Panc1 (cell line): ENCODE results near the gene TMEM61.
"Not testable (repeated sequence)": the region's sequence is repeated elsewhere in the genome, so short reads cannot be mapped to it uniquely, and the experiment has no call there.

Experiments
- POLR2AphosphoS5 ChIP-seq: IDR thresholded peaks from 2 replicates; pipeline ENCODE4 v1.6.1; 2012; ENCODE audit warnings: mild to moderate bottlenecking, low read depth, low read length, moderate library complexity
- TF ChIP-seq, protein P1 (sequence below): fragments of 450-650 bp; IDR thresholded peaks from 2 replicates; pipeline ENCODE4 v1.5.1; 2017; ENCODE audit warnings: mild to moderate bottlenecking
- TF ChIP-seq, protein P2 (sequence below), 2 experiments: IDR thresholded peaks; 2 replicates each; pipeline ENCODE4 v1.6.1; 2011 to 2012; ENCODE audit warnings: low read depth in 2 of 2, control low read depth in 1 of 2, low read length in 1 of 2, mild to moderate bottlenecking in 1 of 2, moderate library complexity in 1 of 2; ENCODE audit not compliant: insufficient read depth in 1 of 2

DNA sequence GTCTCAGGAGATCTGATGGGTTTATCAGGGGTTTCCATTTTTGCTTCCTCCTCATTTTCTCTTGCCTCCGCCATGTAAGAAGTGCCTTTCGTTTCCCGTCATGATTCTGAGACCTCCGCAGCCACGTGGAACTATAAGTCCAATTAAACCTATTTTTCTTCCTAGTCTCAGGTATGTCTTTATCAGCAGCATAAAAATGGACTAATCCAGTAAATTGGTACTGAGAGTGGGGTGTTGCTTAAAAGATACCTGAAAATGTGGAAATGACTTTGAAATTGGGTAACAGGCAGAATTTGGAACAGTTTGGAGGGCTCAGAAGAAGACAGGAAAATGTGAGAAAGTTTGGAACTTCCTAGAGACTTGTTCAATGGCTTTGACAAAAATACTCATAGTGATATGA is 50.7 kb downstream of the TMEM61 start:
- TF ChIP-seq POLR2AphosphoS5: not testable (repeated sequence)
- TF ChIP-seq, protein P1, sequence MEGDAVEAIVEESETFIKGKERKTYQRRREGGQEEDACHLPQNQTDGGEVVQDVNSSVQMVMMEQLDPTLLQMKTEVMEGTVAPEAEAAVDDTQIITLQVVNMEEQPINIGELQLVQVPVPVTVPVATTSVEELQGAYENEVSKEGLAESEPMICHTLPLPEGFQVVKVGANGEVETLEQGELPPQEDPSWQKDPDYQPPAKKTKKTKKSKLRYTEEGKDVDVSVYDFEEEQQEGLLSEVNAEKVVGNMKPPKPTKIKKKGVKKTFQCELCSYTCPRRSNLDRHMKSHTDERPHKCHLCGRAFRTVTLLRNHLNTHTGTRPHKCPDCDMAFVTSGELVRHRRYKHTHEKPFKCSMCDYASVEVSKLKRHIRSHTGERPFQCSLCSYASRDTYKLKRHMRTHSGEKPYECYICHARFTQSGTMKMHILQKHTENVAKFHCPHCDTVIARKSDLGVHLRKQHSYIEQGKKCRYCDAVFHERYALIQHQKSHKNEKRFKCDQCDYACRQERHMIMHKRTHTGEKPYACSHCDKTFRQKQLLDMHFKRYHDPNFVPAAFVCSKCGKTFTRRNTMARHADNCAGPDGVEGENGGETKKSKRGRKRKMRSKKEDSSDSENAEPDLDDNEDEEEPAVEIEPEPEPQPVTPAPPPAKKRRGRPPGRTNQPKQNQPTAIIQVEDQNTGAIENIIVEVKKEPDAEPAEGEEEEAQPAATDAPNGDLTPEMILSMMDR: not testable (repeated sequence)
- TF ChIP-seq, protein P2, sequence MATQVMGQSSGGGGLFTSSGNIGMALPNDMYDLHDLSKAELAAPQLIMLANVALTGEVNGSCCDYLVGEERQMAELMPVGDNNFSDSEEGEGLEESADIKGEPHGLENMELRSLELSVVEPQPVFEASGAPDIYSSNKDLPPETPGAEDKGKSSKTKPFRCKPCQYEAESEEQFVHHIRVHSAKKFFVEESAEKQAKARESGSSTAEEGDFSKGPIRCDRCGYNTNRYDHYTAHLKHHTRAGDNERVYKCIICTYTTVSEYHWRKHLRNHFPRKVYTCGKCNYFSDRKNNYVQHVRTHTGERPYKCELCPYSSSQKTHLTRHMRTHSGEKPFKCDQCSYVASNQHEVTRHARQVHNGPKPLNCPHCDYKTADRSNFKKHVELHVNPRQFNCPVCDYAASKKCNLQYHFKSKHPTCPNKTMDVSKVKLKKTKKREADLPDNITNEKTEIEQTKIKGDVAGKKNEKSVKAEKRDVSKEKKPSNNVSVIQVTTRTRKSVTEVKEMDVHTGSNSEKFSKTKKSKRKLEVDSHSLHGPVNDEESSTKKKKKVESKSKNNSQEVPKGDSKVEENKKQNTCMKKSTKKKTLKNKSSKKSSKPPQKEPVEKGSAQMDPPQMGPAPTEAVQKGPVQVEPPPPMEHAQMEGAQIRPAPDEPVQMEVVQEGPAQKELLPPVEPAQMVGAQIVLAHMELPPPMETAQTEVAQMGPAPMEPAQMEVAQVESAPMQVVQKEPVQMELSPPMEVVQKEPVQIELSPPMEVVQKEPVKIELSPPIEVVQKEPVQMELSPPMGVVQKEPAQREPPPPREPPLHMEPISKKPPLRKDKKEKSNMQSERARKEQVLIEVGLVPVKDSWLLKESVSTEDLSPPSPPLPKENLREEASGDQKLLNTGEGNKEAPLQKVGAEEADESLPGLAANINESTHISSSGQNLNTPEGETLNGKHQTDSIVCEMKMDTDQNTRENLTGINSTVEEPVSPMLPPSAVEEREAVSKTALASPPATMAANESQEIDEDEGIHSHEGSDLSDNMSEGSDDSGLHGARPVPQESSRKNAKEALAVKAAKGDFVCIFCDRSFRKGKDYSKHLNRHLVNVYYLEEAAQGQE (IDR thresholded peaks at IDR 0.05; ENCODE audit: insufficient read depth in 1 of 2, low read depth in 2 of 2, low read length in 1 of 2): not testable (repeated sequence)
